ENCODE results near the gene LIPC.

LIPC gene

DNA sequence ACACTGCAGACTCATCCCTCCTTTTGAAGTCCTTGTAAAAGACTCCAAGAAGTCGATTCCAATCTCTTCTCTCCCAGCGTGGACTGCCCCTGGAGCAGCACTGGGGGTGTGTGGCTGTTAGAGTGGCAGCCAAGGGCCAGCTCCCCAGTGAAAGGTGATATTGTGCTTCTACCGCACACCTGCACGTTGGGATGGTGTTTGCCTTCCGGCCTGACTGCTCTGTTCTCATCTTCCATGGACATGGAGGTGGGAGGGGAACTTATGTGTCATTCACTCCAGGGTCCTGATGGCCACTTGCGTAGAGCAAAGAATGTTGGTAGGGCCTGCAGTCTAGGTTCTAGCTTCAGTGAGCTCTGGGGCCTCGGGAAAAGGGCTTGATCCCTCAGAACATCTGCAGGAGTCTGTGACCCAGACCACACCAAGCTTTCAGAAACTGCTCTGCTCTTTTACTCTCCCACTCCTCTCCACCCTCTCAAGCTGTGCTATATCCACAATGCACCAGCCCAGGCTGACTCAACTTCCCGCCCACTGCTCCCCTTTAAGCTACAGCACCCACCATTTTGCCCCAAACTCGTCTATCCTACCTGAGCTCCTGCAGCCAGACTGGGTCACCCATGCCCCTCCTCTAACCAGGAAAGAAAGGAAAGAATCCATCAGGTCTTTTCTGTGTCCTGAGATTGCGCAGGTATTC, 31.3 kb downstream of the LIPC start:
- no peaks in the 10 kb centered on the region for H3K27me3 ChIP-seq (ENCODE audit: insufficient read depth, low read depth, severe bottlenecking)
- H3K9me3 ChIP-seq (ENCODE audit: severe bottlenecking), result peaks cover 2% of the 10 kb centered on the region
- H3K4me3 ChIP-seq (ENCODE audit: low read depth, low read length), result no peak overlapping the region
- no peak for DNase-seq
- H3K36me3 ChIP-seq, result no peaks in the 10 kb centered on the region
- H3K27ac ChIP-seq, result no peak overlapping the region
- no peak for TF ChIP-seq CTCF (IDR thresholded peaks at IDR 0.05; ENCODE audit: low read depth, low read length)

DNA sequence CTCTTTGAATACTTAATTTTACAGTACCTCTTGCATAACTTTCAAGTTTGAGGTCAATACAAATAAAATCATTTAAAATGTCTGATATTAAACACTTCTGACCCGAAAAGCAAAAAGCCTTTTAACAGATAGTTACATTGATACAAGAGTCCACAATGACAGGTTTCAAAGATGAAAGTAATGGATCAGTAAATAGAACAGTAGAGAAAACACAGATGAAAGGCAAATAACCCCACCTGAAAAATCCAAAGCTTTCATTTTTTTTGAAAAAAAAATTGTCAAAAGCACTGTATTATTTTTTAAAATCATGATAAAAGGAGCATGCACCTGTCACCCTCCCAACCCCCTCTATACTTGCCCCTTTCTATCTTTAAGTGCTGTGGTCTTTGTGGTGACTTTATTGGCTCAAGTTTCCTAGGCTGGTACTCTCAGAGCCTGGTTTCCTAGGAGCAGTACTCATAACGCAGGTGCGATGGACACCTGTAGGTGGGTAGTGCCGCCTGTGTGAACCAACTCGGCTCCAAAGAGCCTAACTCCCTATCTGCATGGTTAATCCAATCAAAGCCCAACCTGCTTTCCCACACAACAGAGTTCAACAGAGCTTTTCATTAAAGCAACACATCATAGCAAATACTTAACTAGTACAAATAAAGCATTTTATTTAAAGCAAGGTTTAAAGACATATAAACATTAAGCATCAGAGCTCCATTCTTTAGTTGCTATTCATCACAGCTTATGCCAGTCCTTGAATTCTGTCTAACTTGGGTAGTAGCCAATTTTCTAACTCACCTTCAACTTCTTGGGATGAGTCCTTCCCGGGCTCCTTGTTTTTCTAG, 32.2 kb downstream of the LIPC start:
- TF ChIP-seq CTCF (IDR thresholded peaks at IDR 0.05; ENCODE audit: low read depth, low read length), result no peak
- no peak for DNase-seq
- Histone ChIP-seq H3K27ac (no peak overlapping the region), H3K4me3 (ENCODE audit: low read depth, low read length) (no peak overlapping the region), H3K9me3 (ENCODE audit: severe bottlenecking) (peaks cover 2% of the 10 kb centered on the region), H3K27me3 (ENCODE audit: insufficient read depth, low read depth, severe bottlenecking) (no peaks in the 10 kb centered on the region), H3K36me3 (no peaks in the 10 kb centered on the region)

GRCh38 chr15:58465070-58465469, 33.3 kb downstream of the LIPC start:
- DNase-seq, result no peak
- Histone ChIP-seq H3K4me3 (ENCODE audit: low read depth, low read length) (no peak overlapping the region), H3K27ac (no peak overlapping the region), H3K9me3 (ENCODE audit: severe bottlenecking) (peaks cover 2% of the 10 kb centered on the region), H3K27me3 (ENCODE audit: insufficient read depth, low read depth, severe bottlenecking) (no peaks in the 10 kb centered on the region), H3K36me3 (no peaks in the 10 kb centered on the region)
- no peak for TF ChIP-seq CTCF (IDR thresholded peaks at IDR 0.05; ENCODE audit: low read depth, low read length)

- Histone ChIP-seq H3K9me3 (ENCODE audit: severe bottlenecking) (peaks cover 2% of the 10 kb centered on the region), H3K36me3 (no peaks in the 10 kb centered on the region), H3K27ac (no peak overlapping the region), H3K27me3 (ENCODE audit: insufficient read depth, low read depth, severe bottlenecking) (no peaks in the 10 kb centered on the region), H3K4me3 (ENCODE audit: low read depth, low read length) (no peak overlapping the region)
- no peak for TF ChIP-seq CTCF (IDR thresholded peaks at IDR 0.05; ENCODE audit: low read depth, low read length)
- DNase-seq, result no peak
Observed at GRCh38 chr15:58465866-58466517, 34.2 kb downstream of the LIPC start.

DNA sequence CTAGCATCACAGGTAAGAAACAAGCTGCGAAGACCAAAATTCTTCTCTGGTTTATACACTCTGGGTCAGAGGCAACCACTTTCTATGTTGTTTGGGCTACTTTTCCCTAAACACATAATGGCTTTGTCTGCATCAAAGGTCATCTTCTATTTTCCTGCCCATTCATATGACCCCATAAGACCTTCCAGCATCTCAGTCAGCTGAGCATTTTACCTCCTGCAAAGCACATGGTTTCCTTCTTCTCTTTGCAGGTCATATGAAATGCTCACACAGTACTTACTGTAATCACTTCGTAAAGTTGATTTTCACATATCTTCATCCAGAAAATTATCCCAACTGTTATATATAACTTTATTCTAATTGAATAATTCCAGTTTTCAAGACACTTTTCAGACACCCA, 34.8 kb downstream of the LIPC start:
- TF ChIP-seq CTCF (IDR thresholded peaks at IDR 0.05; ENCODE audit: low read depth, low read length), result no peak
- Histone ChIP-seq H3K27me3 (ENCODE audit: insufficient read depth, low read depth, severe bottlenecking) (no peaks in the 10 kb centered on the region), H3K4me3 (ENCODE audit: low read depth, low read length) (no peak overlapping the region), H3K27ac (no peak overlapping the region), H3K9me3 (ENCODE audit: severe bottlenecking) (peaks cover 2% of the 10 kb centered on the region), H3K36me3 (no peaks in the 10 kb centered on the region)
- DNase-seq, result no peak

Data from WERI-Rb-1 (cell line).